HepG2 (cell line): ENCODE measurements around the gene PALMD. TPM values are rescaled to one million over a fixed set of nuclear protein-coding genes. Genes with fewer than 3 reads are reported as not detected.

ENCODE experiments used
- ATAC-seq: fragments of 200-7000 bp; cut with Tn5 transposase; 3 replicates; pipeline ENCODE4 v1.9.1; 2020; ENCODE audit warnings: mild to moderate bottlenecking, moderate library complexity
- BruUV-seq: library from RNA; stranded (reverse); fragments of 400-500 nt; replicated peaks from 2 replicates; lab custom pipeline; 2021; lab: Mats Ljungman, UMichigan
- CTCF ChIA-PET: fragments of 300-600 bp; formaldehyde crosslinking; extraction: SDS; loops from one replicate; lab custom pipeline; 2021; ENCODE audit warnings: low total read pairs, inconsistent platforms, low intra/inter-chr PET ratio; lab: Yijun Ruan, JAX
- POLR2A ChIA-PET: fragments of 350-600 bp; sonication (Branson Sonifier 250); formaldehyde crosslinking; loops from one replicate; lab custom pipeline; 2020; ENCODE audit warnings: antibody characterized with exemption, inconsistent platforms; lab: Yijun Ruan, JAX
- DNase-seq: peaks from one replicate; pipeline ENCODE4 v3.0.0-alpha.2; 2015; ENCODE audit warnings: low spot score
- FAIRE-seq: peaks from 3 replicates; lab custom pipeline; 2011; peaks lifted over from hg19 to GRCh38; lab: Jason Lieb, UNC
- H2AFZ ChIP-seq: one replicate; pipeline ENCODE4 v1.6.1; 2011; ENCODE audit warnings: low read length, inconsistent platforms
- H3K27ac ChIP-seq: fragments of 300-600 bp; 3 replicates; pipeline ENCODE4 v1.8.0; 2011; ENCODE audit warnings: mixed run types, mild to moderate bottlenecking, mixed read lengths, low read length, inconsistent platforms; ENCODE audit not compliant: insufficient read depth; ENCODE audit errors: extremely low read length
- H3K27me3 ChIP-seq, 2 experiments: fragments of 200-600 bp in 1 of 2; 2 replicates in 1 of 2; 3 replicates in 1 of 2; pipeline versions ENCODE4 v1.6.0 to v1.8.0; 2011; ENCODE audit warnings: low read length in 2 of 2, mild to moderate bottlenecking in 2 of 2, moderate library complexity in 2 of 2, inconsistent platforms in 1 of 2; ENCODE audit not compliant: insufficient read depth in 2 of 2, control insufficient read depth in 1 of 2
- H3K36me3 ChIP-seq, 2 experiments: fragments of 200-600 bp in 1 of 2; replicated peaks in 1 of 2; 2 replicates in 1 of 2; 3 replicates in 1 of 2; pipeline versions ENCODE4 v1.5.1 to v1.8.0; 2011; ENCODE audit warnings: low read length in 2 of 2, inconsistent platforms in 1 of 2; ENCODE audit not compliant: insufficient read depth in 2 of 2, control insufficient read depth in 1 of 2
- H3K4me1 ChIP-seq: 2 replicates; pipeline ENCODE4 v1.5.1; 2012; ENCODE audit warnings: low read length, inconsistent platforms; ENCODE audit not compliant: insufficient read depth
- H3K4me2 ChIP-seq: 2 replicates; pipeline ENCODE4 v1.6.0; 2011; ENCODE audit warnings: low read depth, low read length, inconsistent platforms
- H3K4me3 ChIP-seq, 3 experiments: fragments of 200-600 bp in 1 of 3; sonication (generic), shearing (Covaris generic) in 1 of 3; replicated peaks in 1 of 3; 2 replicates each; pipeline ENCODE4 v1.5.1; 2011 to 2016; ENCODE audit warnings: low read length in 3 of 3, inconsistent platforms in 2 of 3, low read depth in 2 of 3, mild to moderate bottlenecking in 2 of 3, control low read depth in 1 of 3, mixed read lengths in 1 of 3; ENCODE audit not compliant: insufficient read depth in 1 of 3
- H3K79me2 ChIP-seq: one replicate; pipeline ENCODE4 v1.6.1; 2011; ENCODE audit warnings: low read length, inconsistent platforms; ENCODE audit not compliant: insufficient read depth
- H3K9ac ChIP-seq: 2 replicates; pipeline ENCODE4 v1.6.0; 2011; ENCODE audit warnings: mild to moderate bottlenecking, low read depth, low read length, inconsistent platforms; ENCODE audit not compliant: insufficient read depth
- H3K9me3 ChIP-seq: 2 replicates; pipeline ENCODE4 v1.5.1; 2012; ENCODE audit warnings: mild to moderate bottlenecking, low read length
- H4K20me1 ChIP-seq: 2 replicates; pipeline ENCODE4 v1.6.0; 2011; ENCODE audit warnings: inconsistent platforms, mild to moderate bottlenecking, low read length, moderate library complexity; ENCODE audit not compliant: insufficient read depth
- CENPT ChIP-seq: sonication (generic); formaldehyde crosslinking; IDR thresholded peaks from 2 replicates; pipeline ENCODE4 v1.8.0; 2022; ENCODE audit warnings: low read depth, mild to moderate bottlenecking, moderate library complexity, missing genetic modification reagents
- CREM ChIP-seq, 2 experiments: sonication (generic) in 1 of 2; formaldehyde crosslinking in 1 of 2; IDR thresholded peaks; 2 replicates each; pipeline versions ENCODE4 v1.4.0 to v1.6.1; 2016 to 2020; ENCODE audit warnings: antibody characterized with exemption in 1 of 2, mild to moderate bottlenecking in 1 of 2, missing genetic modification reagents in 1 of 2
- GZF1 ChIP-seq: sonication (generic); formaldehyde crosslinking; IDR thresholded peaks from 2 replicates; pipeline ENCODE4 v1.5.1; 2020; ENCODE audit warnings: mild to moderate bottlenecking, missing genetic modification reagents
- JUN ChIP-seq: sonication (generic); formaldehyde crosslinking; IDR thresholded peaks from 2 replicates; pipeline ENCODE4 v1.4.0; 2020; ENCODE audit warnings: mild to moderate bottlenecking, missing genetic modification reagents
- NFE2L2 ChIP-seq: fragments of 150-350 bp; IDR thresholded peaks from 2 replicates; pipeline ENCODE4 v1.6.1; 2014; ENCODE audit warnings: low read length
- NFIB ChIP-seq: sonication (generic); formaldehyde crosslinking; IDR thresholded peaks from 2 replicates; pipeline ENCODE4 v1.9.0; 2021; ENCODE audit warnings: missing genetic modification reagents, mild to moderate bottlenecking, borderline replicate concordance
- SUZ12 ChIP-seq: fragments of 150-350 bp; IDR thresholded peaks from 2 replicates; pipeline ENCODE4 v1.6.1; 2014; ENCODE audit warnings: low read depth, low read length
- ZNF138 ChIP-seq: sonication (generic); formaldehyde crosslinking; IDR thresholded peaks from 2 replicates; pipeline ENCODE4 v1.5.0; 2020; ENCODE audit warnings: mild to moderate bottlenecking, low read depth, missing genetic modification reagents
- ZNF251 ChIP-seq: sonication (generic); formaldehyde crosslinking; IDR thresholded peaks from 2 replicates; pipeline ENCODE4 v1.9.0; 2021; ENCODE audit warnings: mild to moderate bottlenecking, missing genetic modification reagents
- ZNF282 ChIP-seq: fragments of 450-650 bp; IDR thresholded peaks from 2 replicates; pipeline ENCODE4 v1.6.1; 2018; ENCODE audit not compliant: partially characterized antibody
- ZNF530 ChIP-seq: sonication (generic); formaldehyde crosslinking; IDR thresholded peaks from 2 replicates; pipeline ENCODE4 v1.5.0; 2020; ENCODE audit warnings: low read depth, mild to moderate bottlenecking, missing genetic modification reagents
- ZNF570 ChIP-seq: sonication (generic); formaldehyde crosslinking; IDR thresholded peaks from 2 replicates; pipeline ENCODE4 v1.4.0; 2020; ENCODE audit warnings: mild to moderate bottlenecking, missing genetic modification reagents, borderline replicate concordance
- ZNF589 ChIP-seq: sonication (generic); formaldehyde crosslinking; conservative IDR thresholded peaks from 2 replicates; pipeline ENCODE4 v1.8.0; 2022; ENCODE audit warnings: mild to moderate bottlenecking, moderate library complexity, missing genetic modification reagents
- ZSCAN25 ChIP-seq: sonication (generic); formaldehyde crosslinking; IDR thresholded peaks from 2 replicates; pipeline ENCODE4 v1.8.0; 2022; ENCODE audit warnings: mild to moderate bottlenecking, missing genetic modification reagents
- WGBS: methylation state at CpG from one replicate; pipeline ENCODE4 v1.1.6; 2017; ENCODE audit warnings: low lambda C conversion rate; 5-methylcytosine and 5-hydroxymethylcytosine counted together
- in situ Hi-C: cut with HindIII; loops from 2 replicates; pipeline ENCODE4 v1.10.0; 2017; ENCODE audit warnings: low pct_unique_long_range_greater_than_20kb; ENCODE audit not compliant: extremely low pct_ligation_motif_present
- intact Hi-C: fragments of 100-400 bp; cut with micrococcal nuclease; formaldehyde crosslinking; loops from one replicate; pipeline ENCODE4 v1.10.0; 2022; ENCODE audit not compliant: unreplicated experiment
- polyA plus RNA-seq, 8 experiments: library from polyadenylated mRNA; depleted of rRNA in 3 of 8; stranded (reverse) in 7 of 8; unstranded in 1 of 8; fragments of >200 nt; fragmentation: Illumina TruSeq in 4 of 8; extraction: Trizol in 4 of 8; gene quantifications; 2 replicates each; pipeline versions ENCODE4 v1.2.1 to v1.2.3, GENCODE V29; 2011 to 2016; ENCODE audit warnings: low read depth in 4 of 8, missing spikeins in 1 of 8, mixed read lengths in 1 of 8; ENCODE audit not compliant: insufficient read depth in 1 of 8
- total RNA-seq, 5 experiments: library from RNA; depleted of rRNA; stranded (reverse); fragments of >200 nt; fragmentation: Illumina TruSeq; extraction: Trizol; gene quantifications; 2 replicates each; pipeline ENCODE4 v1.2.3, GENCODE V29; 2016; ENCODE audit warnings: low read depth in 1 of 5
- TF ChIP-seq, protein P1 (sequence below): sonication (generic); formaldehyde crosslinking; IDR thresholded peaks from 2 replicates; pipeline ENCODE4 v1.4.0; 2020; ENCODE audit warnings: low read depth, mild to moderate bottlenecking, missing genetic modification reagents
- TF ChIP-seq, protein P2 (sequence below): sonication (generic); formaldehyde crosslinking; IDR thresholded peaks from 2 replicates; pipeline ENCODE4 v1.5.1; 2020; ENCODE audit warnings: missing genetic modification reagents, mild to moderate bottlenecking, borderline replicate concordance
- TF ChIP-seq, protein P3 (sequence below), 2 experiments: IDR thresholded peaks; 2 replicates each; pipeline ENCODE4 v1.6.1; 2011 to 2012; ENCODE audit warnings: low read length in 2 of 2, borderline replicate concordance in 1 of 2, low read depth in 1 of 2, mild to moderate bottlenecking in 1 of 2, moderate library complexity in 1 of 2

The PALMD gene
- total and polyA plus RNA-seq, 2 of the 13 experiments (the other 11 are each of a cell fraction or from before 2014, with no cell fraction given) = 5.5 to 31.1 TPM

- H3K4me2 ChIP-seq = no peak overlapping the region
- H3K9ac ChIP-seq = no peak overlapping the region
- TF ChIP-seq NFIB (CRISPR knock-in tag) (no peak), JUN (CRISPR knock-in tag) (no peak), GZF1 (CRISPR knock-in tag) (no peak), ZNF570 (CRISPR knock-in tag) (no peak), ZNF282 (no peak), ZNF530 (CRISPR knock-in tag) (no peak), ZNF589 (CRISPR knock-in tag) (no peak), ZNF251 (CRISPR knock-in tag) (no peak), CREM (IDR thresholded peaks at IDR 0.05) (no peak), CREM (CRISPR knock-in tag; IDR thresholded peaks at IDR 0.05) (no peak), ZSCAN25 (CRISPR knock-in tag) (no peak), ZNF138 (CRISPR knock-in tag) (no peak), CENPT (no peak), SUZ12 (no peak), NFE2L2 (no peak)
- TF ChIP-seq, protein P1, sequence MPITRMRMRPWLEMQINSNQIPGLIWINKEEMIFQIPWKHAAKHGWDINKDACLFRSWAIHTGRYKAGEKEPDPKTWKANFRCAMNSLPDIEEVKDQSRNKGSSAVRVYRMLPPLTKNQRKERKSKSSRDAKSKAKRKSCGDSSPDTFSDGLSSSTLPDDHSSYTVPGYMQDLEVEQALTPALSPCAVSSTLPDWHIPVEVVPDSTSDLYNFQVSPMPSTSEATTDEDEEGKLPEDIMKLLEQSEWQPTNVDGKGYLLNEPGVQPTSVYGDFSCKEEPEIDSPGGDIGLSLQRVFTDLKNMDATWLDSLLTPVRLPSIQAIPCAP (CRISPR knock-in tag) = no peak
- TF ChIP-seq, protein P2, sequence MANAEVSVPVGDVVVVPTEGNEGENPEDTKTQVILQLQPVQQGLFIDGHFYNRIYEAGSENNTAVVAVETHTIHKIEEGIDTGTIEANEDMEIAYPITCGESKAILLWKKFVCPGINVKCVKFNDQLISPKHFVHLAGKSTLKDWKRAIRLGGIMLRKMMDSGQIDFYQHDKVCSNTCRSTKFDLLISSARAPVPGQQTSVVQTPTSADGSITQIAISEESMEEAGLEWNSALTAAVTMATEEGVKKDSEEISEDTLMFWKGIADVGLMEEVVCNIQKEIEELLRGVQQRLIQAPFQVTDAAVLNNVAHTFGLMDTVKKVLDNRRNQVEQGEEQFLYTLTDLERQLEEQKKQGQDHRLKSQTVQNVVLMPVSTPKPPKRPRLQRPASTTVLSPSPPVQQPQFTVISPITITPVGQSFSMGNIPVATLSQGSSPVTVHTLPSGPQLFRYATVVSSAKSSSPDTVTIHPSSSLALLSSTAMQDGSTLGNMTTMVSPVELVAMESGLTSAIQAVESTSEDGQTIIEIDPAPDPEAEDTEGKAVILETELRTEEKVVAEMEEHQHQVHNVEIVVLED (CRISPR knock-in tag) = no peak
- TF ChIP-seq, protein P3, sequence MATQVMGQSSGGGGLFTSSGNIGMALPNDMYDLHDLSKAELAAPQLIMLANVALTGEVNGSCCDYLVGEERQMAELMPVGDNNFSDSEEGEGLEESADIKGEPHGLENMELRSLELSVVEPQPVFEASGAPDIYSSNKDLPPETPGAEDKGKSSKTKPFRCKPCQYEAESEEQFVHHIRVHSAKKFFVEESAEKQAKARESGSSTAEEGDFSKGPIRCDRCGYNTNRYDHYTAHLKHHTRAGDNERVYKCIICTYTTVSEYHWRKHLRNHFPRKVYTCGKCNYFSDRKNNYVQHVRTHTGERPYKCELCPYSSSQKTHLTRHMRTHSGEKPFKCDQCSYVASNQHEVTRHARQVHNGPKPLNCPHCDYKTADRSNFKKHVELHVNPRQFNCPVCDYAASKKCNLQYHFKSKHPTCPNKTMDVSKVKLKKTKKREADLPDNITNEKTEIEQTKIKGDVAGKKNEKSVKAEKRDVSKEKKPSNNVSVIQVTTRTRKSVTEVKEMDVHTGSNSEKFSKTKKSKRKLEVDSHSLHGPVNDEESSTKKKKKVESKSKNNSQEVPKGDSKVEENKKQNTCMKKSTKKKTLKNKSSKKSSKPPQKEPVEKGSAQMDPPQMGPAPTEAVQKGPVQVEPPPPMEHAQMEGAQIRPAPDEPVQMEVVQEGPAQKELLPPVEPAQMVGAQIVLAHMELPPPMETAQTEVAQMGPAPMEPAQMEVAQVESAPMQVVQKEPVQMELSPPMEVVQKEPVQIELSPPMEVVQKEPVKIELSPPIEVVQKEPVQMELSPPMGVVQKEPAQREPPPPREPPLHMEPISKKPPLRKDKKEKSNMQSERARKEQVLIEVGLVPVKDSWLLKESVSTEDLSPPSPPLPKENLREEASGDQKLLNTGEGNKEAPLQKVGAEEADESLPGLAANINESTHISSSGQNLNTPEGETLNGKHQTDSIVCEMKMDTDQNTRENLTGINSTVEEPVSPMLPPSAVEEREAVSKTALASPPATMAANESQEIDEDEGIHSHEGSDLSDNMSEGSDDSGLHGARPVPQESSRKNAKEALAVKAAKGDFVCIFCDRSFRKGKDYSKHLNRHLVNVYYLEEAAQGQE (IDR thresholded peaks at IDR 0.05; ENCODE audit: borderline replicate concordance in 1 of 2, low read depth in 1 of 2, low read length in 2 of 2) = no peak
- H2AFZ ChIP-seq = no peak overlapping the region
- 77% methylated on average over 1 of the region's 1 CpG for WGBS
- intact Hi-C loops = loop anchor here (5.0 kb wide), 2 partner anchors 35 to 45 kb away; partner anchors contain the start of gene PALMD
- peaks cover 60% of the 10 kb centered on the region for H3K4me1 ChIP-seq
- H3K4me3 ChIP-seq = no peak overlapping the region
- ChIA-PET CTCF (no interaction called here), POLR2A (interaction anchor here (3.7 kb wide), 1 partner anchor 44 kb away, joined by 19 read pairs; the partner anchor contains the start of gene PALMD)
- no peaks in the 10 kb centered on the region for H3K79me2 ChIP-seq
- H3K27ac ChIP-seq = no peak overlapping the region
- no peaks in the 10 kb centered on the region for H3K9me3 ChIP-seq
- no peak for FAIRE-seq
- no peak for DNase-seq
- no peaks in the 10 kb centered on the region for H3K36me3 ChIP-seq
- no peak for ATAC-seq
- in situ Hi-C loops = no loop called here
- BruUV-seq = no TSS peak
- no peaks in the 10 kb centered on the region for H3K27me3 ChIP-seq
- no peaks in the 10 kb centered on the region for H4K20me1 ChIP-seq
Observed at GRCh38 chr1:99602404-99602969, 43.4 kb upstream of the PALMD start.
